GM21381 (cell line): ENCODE measurements around the gene ZNF407.
A peak's percentile ranks its signal among the peaks of the same experiment; 100 is the strongest.

Experiments
- ATAC-seq: cut with Tn5 transposase; IDR thresholded peaks from one replicate; pipeline ENCODE4 v1.9.1; 2021; ENCODE audit warnings: mild to moderate bottlenecking, moderate library complexity; ENCODE audit not compliant: unreplicated experiment

Gene ZNF407

GRCh38 chr18:74625157-74625556 lies 27.5 kb downstream of the ZNF407 start:
- ATAC-seq: no peak

DNA sequence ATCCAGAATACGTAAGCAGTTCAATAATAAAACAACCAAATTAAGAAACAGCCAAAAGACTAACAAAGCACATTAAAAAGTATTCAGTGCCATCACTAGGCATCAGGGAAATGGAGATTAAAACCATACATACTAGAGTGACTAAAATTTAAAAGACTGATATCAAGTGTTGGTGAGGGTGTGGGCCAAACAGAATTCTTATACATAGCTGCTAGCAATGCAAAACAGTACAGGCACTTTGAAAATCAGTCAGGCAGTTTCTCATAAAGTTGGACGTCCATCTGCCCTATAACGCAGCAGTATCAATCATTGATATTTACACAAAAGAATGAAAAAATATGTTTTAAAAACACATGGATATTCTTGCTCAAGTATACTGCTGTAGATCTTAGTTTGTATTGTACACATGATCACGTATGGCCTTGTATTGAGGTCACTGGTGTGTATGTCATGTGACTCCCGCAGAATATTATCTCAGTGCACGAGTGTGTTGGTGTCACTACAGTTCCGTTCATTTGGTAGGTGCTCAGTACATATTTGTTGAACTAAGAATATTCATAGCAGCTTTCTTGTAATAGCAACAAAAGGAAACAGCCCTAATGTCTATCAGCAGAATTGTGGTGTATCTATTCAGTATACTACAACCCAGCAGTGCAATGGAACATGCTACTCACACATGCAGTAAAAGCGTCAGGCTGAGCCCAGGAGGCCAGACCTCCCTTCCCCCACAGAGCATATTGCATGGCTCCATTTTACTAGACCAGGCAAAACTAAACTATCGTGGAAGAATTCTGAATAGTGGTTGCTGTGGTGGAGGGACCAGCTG lies 28.6 kb downstream of the ZNF407 start:
- no peak for ATAC-seq

DNA sequence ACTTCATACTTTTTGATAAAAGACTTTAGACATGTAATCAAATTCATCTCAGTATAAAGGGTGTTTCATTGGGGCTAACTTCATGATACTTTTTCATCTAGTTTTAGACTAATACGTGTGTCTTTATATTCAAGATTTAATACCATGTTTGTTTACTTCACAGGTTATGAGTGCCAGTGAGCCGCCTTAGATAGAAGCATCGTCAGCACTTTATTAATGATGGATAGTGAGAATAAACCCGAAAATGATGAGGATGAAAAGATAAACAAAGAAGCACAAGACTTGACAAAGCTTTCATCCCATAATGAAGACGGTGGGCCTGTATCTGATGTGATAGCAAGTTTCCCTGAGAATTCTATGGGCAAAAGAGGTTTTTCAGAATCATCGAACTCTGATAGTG lies 33.1 kb downstream of the ZNF407 start:
- no peak for ATAC-seq

GRCh38 chr18:74631212-74631611 lies 33.5 kb downstream of the ZNF407 start:
- ATAC-seq: no peak

GRCh38 chr18:74631623-74632350 lies 34.1 kb downstream of the ZNF407 start:
- ATAC-seq: no peak

GRCh38 chr18:74632351-74632679 lies 34.6 kb downstream of the ZNF407 start:
- ATAC-seq: no peak

- no peak for ATAC-seq
These were observed 35.2 kb downstream of the ZNF407 start for GRCh38 chr18:74632856-74633255.

DNA sequence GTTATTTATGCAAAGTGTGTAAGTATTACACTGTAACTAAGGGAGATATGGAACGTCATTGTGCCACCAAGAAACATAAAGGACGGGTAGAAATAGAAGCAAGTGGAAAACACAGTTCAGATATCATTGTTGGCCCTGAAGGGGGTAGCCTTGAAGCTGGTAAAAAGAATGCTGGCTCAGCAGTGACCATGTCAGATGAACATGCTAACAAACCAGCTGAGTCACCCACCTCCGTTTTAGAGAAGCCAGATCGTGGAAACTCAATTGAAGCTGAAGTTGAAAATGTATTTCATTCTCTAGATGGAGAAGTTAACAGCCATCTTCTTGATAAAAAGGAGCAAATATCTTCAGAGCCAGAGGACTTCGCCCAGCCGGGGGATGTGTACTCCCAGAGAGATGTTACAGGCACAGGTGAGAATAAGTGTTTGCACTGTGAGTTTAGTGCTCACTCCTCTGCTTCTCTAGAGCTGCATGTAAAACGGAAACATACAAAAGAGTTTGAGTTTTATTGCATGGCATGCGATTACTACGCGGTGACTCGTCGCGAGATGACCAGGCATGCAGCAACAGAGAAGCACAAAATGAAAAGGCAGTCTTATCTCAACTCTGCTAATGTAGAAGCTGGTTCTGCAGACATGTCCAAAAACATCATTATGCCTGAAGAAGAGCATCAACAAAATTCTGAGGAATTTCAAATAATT lies 36.1 kb downstream of the ZNF407 start:
- no peak for ATAC-seq

DNA sequence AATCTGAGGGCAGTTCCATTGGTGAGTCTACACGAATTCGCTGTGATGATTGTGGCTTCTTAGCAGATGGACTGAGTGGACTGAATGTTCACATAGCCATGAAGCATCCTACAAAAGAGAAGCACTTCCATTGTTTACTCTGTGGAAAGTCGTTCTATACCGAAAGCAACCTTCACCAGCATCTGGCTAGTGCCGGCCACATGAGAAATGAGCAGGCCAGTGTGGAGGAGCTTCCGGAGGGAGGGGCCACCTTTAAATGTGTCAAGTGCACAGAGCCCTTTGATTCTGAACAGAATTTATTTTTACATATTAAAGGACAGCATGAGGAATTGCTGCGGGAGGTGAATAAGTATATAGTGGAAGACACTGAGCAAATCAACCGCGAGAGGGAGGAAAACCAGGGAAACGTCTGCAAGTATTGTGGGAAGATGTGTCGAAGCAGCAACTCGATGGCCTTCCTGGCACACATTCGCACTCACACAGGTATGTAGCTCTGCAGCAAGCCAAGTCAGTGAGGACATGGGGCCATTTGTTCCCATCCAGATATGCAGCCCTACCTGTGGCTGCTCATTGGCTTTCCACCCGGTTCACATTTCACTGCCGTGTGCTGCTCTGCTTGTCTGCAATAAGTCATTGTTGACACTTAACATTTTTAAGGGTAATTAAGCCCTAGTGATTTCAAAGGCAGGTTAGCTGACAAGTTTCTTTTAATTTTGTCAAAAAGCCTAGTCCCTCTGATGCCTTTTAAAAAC lies 37.7 kb downstream of the ZNF407 start:
- ATAC-seq: no peak

- no peak for ATAC-seq
These were observed 39.4 kb downstream of the ZNF407 start for GRCh38 chr18:74637070-74637469.

DNA sequence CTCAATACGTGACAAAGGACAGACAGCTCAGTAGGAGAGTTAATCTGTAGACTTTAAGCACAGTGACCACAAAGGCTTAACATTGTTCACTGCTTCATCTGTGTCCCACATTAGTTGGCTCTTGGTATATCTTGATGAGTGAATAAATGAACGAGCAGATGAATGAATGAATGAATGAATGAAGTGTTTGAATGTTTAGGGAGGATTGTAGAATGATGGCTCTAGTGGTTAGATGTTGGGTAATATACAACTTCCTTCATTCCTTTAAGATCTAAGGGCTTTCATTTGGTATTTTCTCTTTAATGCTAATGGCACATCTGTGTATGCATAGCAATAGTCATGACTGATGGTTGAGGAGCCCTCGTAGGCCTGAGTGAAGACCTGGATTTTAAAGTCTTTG lies 40.5 kb downstream of the ZNF407 start:
- no peak for ATAC-seq

DNA sequence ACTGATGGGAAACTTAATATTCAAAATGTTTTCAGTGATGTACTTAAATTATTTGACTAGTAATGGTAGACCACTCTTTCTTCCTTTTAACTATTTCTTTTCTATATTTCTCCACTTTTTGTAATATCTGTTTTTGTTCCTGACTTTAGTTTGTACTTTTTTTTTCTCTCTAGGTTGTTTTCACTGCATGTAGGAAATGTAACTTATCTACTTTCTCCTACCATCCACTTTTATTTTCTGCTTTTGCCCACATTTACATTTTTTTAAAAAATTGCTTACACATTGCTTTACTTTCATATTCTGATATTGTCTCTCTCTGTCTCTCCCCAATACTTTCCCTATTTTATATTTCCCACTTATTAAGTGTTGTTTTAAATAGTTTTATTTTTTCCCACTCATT lies 47.0 kb downstream of the ZNF407 start:
- ATAC-seq: no peak

DNA sequence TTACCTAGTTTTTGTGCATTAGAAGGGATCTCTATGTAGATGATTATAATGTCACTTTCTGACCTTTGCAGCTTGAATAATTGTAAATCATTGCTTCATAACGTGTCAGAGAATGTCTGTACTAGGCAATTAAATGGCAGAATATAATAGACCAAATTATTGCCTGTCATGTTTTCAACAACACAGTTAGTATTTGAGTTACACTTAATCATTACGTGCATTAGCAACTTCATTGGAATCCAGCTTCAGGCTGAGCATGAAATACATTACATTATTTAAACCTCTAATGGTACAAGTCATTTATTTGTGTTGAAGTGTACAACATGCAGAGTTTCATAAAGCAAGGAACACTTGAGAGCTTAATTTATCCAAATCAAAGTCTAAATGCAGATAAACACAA lies 48.0 kb downstream of the ZNF407 start:
- ATAC-seq: no peak

DNA sequence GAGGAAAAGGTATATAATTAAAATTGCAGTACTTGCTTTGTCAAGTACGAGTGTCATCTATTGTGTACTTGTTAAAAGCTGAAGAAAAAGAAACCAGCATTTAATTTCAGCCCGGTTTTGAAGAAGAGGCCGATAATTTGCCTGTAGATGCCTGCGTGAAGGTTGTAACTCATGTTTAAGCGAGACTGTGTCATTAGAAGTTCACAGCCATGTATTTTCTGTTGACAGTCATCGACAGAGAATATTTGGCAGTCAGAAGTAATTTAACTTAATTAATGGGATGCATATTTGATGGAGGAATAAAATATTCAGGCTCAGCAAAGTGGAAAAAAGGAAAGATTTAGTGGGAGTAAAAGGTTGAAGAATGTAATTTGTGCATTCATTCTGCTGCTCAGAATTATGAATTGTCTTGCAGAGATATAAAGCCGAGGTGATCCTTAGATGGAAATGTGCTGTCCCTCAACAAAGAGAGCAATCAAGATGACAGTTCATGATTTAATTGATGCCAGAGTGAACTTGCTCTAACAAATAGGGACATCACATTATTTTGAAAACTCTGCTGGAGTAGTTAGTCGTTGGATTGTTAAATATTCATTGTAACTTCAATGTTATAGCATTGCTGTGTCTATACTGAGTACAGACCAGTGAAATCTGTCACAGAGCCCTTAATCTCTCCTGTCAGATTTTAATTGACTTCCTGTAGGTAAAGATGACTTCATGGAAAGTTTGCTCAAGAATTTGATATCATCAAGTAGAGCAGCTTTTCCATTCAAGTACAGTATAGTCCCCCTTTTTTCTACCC lies 53.9 kb downstream of the ZNF407 start:
- no peak for ATAC-seq

GRCh38 chr18:74652392-74652988 lies 54.8 kb downstream of the ZNF407 start:
- ATAC-seq: peak; percentile 66

- no peak for ATAC-seq
These were observed 57.0 kb downstream of the ZNF407 start for GRCh38 chr18:74654638-74655037.

- no peak for ATAC-seq
These were observed 63.3 kb downstream of the ZNF407 start for GRCh38 chr18:74661008-74661407.

DNA sequence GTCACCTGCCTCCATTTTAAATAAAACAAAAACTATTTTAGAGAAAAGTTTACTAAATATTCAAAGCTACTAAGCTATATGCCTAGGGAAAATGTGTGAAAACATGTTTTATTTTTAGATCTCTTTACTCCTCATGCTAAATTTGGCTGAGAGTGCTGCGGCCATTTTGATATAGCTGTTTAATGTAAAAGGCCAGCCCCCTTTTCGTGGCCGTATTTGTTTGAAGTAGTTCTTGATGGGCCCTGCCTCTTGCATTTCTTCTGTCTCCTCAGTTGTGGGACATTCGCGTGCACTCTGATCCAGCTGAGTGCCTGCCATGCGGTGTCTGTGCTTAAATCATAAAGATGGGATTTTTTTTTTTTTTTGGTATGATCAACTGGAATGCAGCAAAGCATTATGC lies 64.0 kb downstream of the ZNF407 start:
- ATAC-seq: no peak

GRCh38 chr18:74662622-74663021 lies 65.0 kb downstream of the ZNF407 start:
- ATAC-seq: no peak

- ATAC-seq: no peak
These were observed 67.7 kb downstream of the ZNF407 start for GRCh38 chr18:74665346-74665745.
